Measurements from ENCODE around the gene IL17B. TPM values are rescaled to one million over a fixed set of nuclear protein-coding genes. Genes with fewer than 3 reads are reported as not detected.
A peak's percentile ranks its signal among the peaks of the same experiment; 100 is the strongest.

IL17B gene
- total and polyA plus RNA-seq, 2 of the 8 experiments (the other 6 are each of a cell fraction or from before 2014, with no cell fraction given): 0.18 TPM; not detected in 1

- TF ChIP-seq YY1 (IDR thresholded peaks at IDR 0.05; ENCODE audit: low read depth, low read length): peak; percentile 84
Observed at GRCh38 chr5:149345147-149345891, 33.8 kb downstream of the IL17B start, which contains the start of gene GRPEL2 (continued).

All from H1 (cell line).